Inflammatory macrophage treated with lipopolysaccharide for 1 hour (primary cell): Measurements from ENCODE around the gene TMEM139.

Source experiments
- DNase-seq, 2 donors: peaks; one replicate each; pipeline ENCODE4 v3.0.0-alpha.2; 2020 to 2022

TMEM139 gene

GRCh38 chr7:143329471-143330170 lies 44.9 kb downstream of the TMEM139 start:
- no peak for DNase-seq

GRCh38 chr7:143331179-143331801 lies 46.5 kb downstream of the TMEM139 start:
- peak; percentile 60 to 70 for DNase-seq

GRCh38 chr7:143334244-143334643 lies 49.5 kb downstream of the TMEM139 start:
- DNase-seq = no peak

- DNase-seq = no peak
Measured at GRCh38 chr7:143337216-143337615, 52.5 kb downstream of the TMEM139 start.
